Astrocyte (in vitro differentiated cells and primary cell): ENCODE data around the gene SAG. TPM values are rescaled to one million over a fixed set of nuclear protein-coding genes. Genes with fewer than 3 reads are reported as not detected.
"Not testable (repeated sequence)": the region's sequence is repeated elsewhere in the genome, so short reads cannot be mapped to it uniquely, and the experiment has no call there.

Experiments used
- DNase-seq: peaks from one replicate; pipeline ENCODE4 v3.0.0-alpha.2; 2010; ENCODE audit warnings: low read depth
- FAIRE-seq: peaks from 2 replicates; lab custom pipeline; 2011; peaks lifted over from hg19 to GRCh38; lab: Jason Lieb, UNC
- H2AFZ ChIP-seq: 2 replicates; pipeline ENCODE4 v1.6.0; 2012; ENCODE audit warnings: low read depth, low read length, inconsistent platforms
- H3K27ac ChIP-seq: 2 replicates; pipeline ENCODE4 v1.5.1; 2011; ENCODE audit warnings: low read depth, low read length, inconsistent platforms
- H3K27me3 ChIP-seq: 2 replicates; pipeline ENCODE4 v1.6.0; 2011; ENCODE audit warnings: low read length, inconsistent platforms; ENCODE audit not compliant: insufficient read depth
- H3K36me3 ChIP-seq: 2 replicates; pipeline ENCODE4 v1.5.1; 2011; ENCODE audit warnings: low read length, inconsistent platforms; ENCODE audit not compliant: insufficient read depth
- H3K4me1 ChIP-seq: 2 replicates; pipeline ENCODE4 v1.5.1; 2011; ENCODE audit warnings: low read length, inconsistent platforms; ENCODE audit not compliant: insufficient read depth
- H3K4me2 ChIP-seq: 2 replicates; pipeline ENCODE4 v1.6.0; 2012; ENCODE audit warnings: low read length, inconsistent platforms
- H3K4me3 ChIP-seq: 2 replicates; pipeline ENCODE4 v1.5.1; 2011; ENCODE audit warnings: low read depth, mild to moderate bottlenecking, low read length, inconsistent platforms; ENCODE audit not compliant: insufficient read depth
- H3K79me2 ChIP-seq: 2 replicates; pipeline ENCODE4 v1.6.0; 2012; ENCODE audit warnings: mild to moderate bottlenecking, low read length, inconsistent platforms; ENCODE audit not compliant: insufficient read depth
- H3K9ac ChIP-seq: 2 replicates; pipeline ENCODE4 v1.6.0; 2012; ENCODE audit warnings: mild to moderate bottlenecking, low read length, inconsistent platforms
- H3K9me3 ChIP-seq: 2 replicates; pipeline ENCODE4 v1.5.1; 2012; ENCODE audit warnings: low read depth, mild to moderate bottlenecking, low read length, inconsistent platforms; ENCODE audit not compliant: insufficient read depth
- H4K20me1 ChIP-seq: 2 replicates; pipeline ENCODE4 v1.6.0; 2012; ENCODE audit warnings: low read length, inconsistent platforms; ENCODE audit not compliant: insufficient read depth
- H3K27ac Mint-ChIP-seq: one replicate; pipeline ENCODE4 v1.8.0; 2021; ENCODE audit warnings: mild to moderate bottlenecking, mixed read lengths; ENCODE audit not compliant: unreplicated experiment
- H3K27me3 Mint-ChIP-seq: one replicate; pipeline ENCODE4 v1.8.0; 2021; ENCODE audit warnings: low read depth, mixed read lengths; ENCODE audit not compliant: unreplicated experiment
- H3K36me3 Mint-ChIP-seq: one replicate; pipeline ENCODE4 v1.8.0; 2021; ENCODE audit warnings: low read depth, mixed read lengths; ENCODE audit not compliant: unreplicated experiment
- H3K4me1 Mint-ChIP-seq: one replicate; pipeline ENCODE4 v1.8.0; 2021; ENCODE audit warnings: low read depth, mixed read lengths; ENCODE audit not compliant: unreplicated experiment
- H3K4me3 Mint-ChIP-seq: one replicate; pipeline ENCODE4 v1.8.0; 2021; ENCODE audit warnings: mild to moderate bottlenecking, moderate library complexity, mixed read lengths; ENCODE audit not compliant: unreplicated experiment
- H3K9me3 Mint-ChIP-seq: one replicate; pipeline ENCODE4 v1.8.0; 2021; ENCODE audit warnings: mild to moderate bottlenecking, mixed read lengths; ENCODE audit not compliant: unreplicated experiment
- EZH2 ChIP-seq: IDR thresholded peaks from 2 replicates; pipeline ENCODE4 v1.6.1; 2012; ENCODE audit warnings: mild to moderate bottlenecking, low read length, inconsistent platforms; ENCODE audit not compliant: insufficient read depth
- total RNA-seq: library from RNA; stranded (reverse); gene quantifications from 2 replicates; pipeline ENCODE4 v1.2.1, GENCODE V29; 2021
- TF ChIP-seq, protein P1 (sequence below): IDR thresholded peaks from 2 replicates; pipeline ENCODE4 v1.5.1; 2011; ENCODE audit warnings: low read depth, mild to moderate bottlenecking, inconsistent platforms, low read length, moderate library complexity; ENCODE audit not compliant: insufficient read depth

Gene SAG
- total RNA-seq, 1 donor from 2014 or later, result not detected

DNA sequence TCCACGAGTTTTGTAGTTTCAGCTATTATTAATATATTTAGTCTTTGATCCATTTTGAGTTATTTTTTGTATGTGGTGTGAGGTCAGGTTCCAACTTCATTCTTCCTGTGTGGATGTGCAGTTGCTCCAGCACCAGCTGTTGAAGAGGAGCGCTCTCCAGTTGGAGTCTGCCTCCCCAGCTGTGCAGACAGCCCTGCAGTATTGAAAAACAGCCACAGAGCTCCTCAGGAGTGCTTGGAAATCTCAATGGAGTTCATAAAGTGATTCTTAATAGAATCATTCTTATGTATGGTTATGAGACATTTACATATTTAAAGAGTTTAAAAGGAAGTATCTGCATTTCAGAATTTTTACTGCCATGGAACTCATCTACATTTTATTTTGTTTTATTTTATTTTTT is 64.0 kb downstream of the SAG start:
- Histone ChIP-seq H3K4me2 (no peak overlapping the region), H3K4me3 (no peak overlapping the region), H4K20me1 (peaks cover 24% of the 10 kb centered on the region), H3K4me1 (no peaks in the 10 kb centered on the region), H2AFZ (no peak overlapping the region), H3K79me2 (peaks cover 16% of the 10 kb centered on the region), H3K27me3 (no peaks in the 10 kb centered on the region), H3K9me3 (no peaks in the 10 kb centered on the region), H3K36me3 (no peaks in the 10 kb centered on the region), H3K9ac (no peak overlapping the region), H3K27ac (no peak overlapping the region)
- H3K4me1 Mint-ChIP-seq, result peaks cover 2% of the 10 kb centered on the region
- TF ChIP-seq EZH2, result no peak
- TF ChIP-seq, protein P1, sequence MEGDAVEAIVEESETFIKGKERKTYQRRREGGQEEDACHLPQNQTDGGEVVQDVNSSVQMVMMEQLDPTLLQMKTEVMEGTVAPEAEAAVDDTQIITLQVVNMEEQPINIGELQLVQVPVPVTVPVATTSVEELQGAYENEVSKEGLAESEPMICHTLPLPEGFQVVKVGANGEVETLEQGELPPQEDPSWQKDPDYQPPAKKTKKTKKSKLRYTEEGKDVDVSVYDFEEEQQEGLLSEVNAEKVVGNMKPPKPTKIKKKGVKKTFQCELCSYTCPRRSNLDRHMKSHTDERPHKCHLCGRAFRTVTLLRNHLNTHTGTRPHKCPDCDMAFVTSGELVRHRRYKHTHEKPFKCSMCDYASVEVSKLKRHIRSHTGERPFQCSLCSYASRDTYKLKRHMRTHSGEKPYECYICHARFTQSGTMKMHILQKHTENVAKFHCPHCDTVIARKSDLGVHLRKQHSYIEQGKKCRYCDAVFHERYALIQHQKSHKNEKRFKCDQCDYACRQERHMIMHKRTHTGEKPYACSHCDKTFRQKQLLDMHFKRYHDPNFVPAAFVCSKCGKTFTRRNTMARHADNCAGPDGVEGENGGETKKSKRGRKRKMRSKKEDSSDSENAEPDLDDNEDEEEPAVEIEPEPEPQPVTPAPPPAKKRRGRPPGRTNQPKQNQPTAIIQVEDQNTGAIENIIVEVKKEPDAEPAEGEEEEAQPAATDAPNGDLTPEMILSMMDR, result no peak
- no peaks in the 10 kb centered on the region for H3K36me3 Mint-ChIP-seq
- H3K4me3 Mint-ChIP-seq, result no peak overlapping the region
- H3K9me3 Mint-ChIP-seq, result no peaks in the 10 kb centered on the region
- no peaks in the 10 kb centered on the region for H3K27me3 Mint-ChIP-seq
- no peak for DNase-seq
- no peak overlapping the region for H3K27ac Mint-ChIP-seq
- FAIRE-seq, result no peak

DNA sequence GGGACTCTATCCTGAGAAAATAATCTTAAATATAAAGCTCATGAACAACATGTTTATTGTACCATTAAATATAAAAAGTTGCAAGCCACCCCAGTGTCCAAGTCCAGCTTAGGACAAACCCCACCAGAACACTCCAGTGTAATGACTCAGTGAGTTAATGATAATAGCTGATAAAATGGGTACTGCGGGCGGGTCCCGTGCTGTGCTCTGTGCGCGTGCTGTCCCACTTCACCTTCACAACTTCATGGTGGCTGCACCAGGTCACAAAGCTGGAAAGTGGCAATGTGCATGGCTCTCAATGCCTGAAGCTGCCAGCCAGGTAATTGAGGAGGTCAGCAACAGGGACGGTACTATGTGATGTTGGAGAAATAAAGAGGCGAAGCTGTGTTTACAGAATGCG is 65.2 kb downstream of the SAG start:
- Histone ChIP-seq H2AFZ (no peak overlapping the region), H3K27me3 (no peaks in the 10 kb centered on the region), H3K36me3 (no peaks in the 10 kb centered on the region), H3K9ac (no peak overlapping the region), H3K4me2 (no peak overlapping the region), H3K79me2 (peaks cover 16% of the 10 kb centered on the region), H3K4me1 (no peaks in the 10 kb centered on the region), H4K20me1 (peaks cover 24% of the 10 kb centered on the region), H3K9me3 (no peaks in the 10 kb centered on the region), H3K27ac (no peak overlapping the region), H3K4me3 (no peak overlapping the region)
- DNase-seq, result no peak
- no peak for FAIRE-seq
- Mint-ChIP-seq H3K27me3 (no peaks in the 10 kb centered on the region), H3K9me3 (peaks cover 1% of the 10 kb centered on the region), H3K4me3 (no peak overlapping the region), H3K36me3 (no peaks in the 10 kb centered on the region), H3K27ac (no peak overlapping the region), H3K4me1 (peaks cover 2% of the 10 kb centered on the region)
- no peak for TF ChIP-seq EZH2
- TF ChIP-seq, protein P1, result no peak

DNA sequence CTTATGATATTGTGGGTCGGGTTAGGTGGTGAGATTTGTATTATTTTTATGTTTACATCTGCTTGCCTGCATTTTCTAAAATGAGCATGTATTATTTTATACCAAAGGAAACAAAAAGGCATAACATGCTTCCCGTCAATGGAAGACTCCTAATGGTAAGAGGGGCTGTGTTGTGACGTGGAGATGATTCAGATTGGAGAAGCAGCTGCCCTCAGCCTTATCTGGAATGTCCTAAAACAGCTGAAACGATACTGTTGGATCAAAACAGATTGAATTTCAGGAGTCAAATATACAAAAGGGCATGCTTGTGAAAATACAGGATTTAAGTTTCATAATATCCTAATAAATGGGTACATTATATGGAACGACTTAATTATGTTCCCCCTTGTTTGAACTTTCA is 65.7 kb downstream of the SAG start:
- Mint-ChIP-seq H3K36me3 (no peaks in the 10 kb centered on the region), H3K4me3 (no peak overlapping the region), H3K4me1 (peaks cover 2% of the 10 kb centered on the region), H3K27me3 (no peaks in the 10 kb centered on the region), H3K9me3 (peaks cover 1% of the 10 kb centered on the region), H3K27ac (no peak overlapping the region)
- H3K36me3 ChIP-seq, result no peaks in the 10 kb centered on the region
- H4K20me1 ChIP-seq, result peaks cover 24% of the 10 kb centered on the region
- no peaks in the 10 kb centered on the region for H3K27me3 ChIP-seq
- no peak overlapping the region for H3K27ac ChIP-seq
- H3K79me2 ChIP-seq, result peaks cover 16% of the 10 kb centered on the region
- no peak overlapping the region for H2AFZ ChIP-seq
- no peak overlapping the region for H3K9ac ChIP-seq
- no peak overlapping the region for H3K4me2 ChIP-seq
- no peaks in the 10 kb centered on the region for H3K4me1 ChIP-seq
- TF ChIP-seq, protein P1, result no peak
- TF ChIP-seq EZH2, result no peak
- no peaks in the 10 kb centered on the region for H3K9me3 ChIP-seq
- DNase-seq (no peak), FAIRE-seq (no peak)
- no peak overlapping the region for H3K4me3 ChIP-seq

DNA sequence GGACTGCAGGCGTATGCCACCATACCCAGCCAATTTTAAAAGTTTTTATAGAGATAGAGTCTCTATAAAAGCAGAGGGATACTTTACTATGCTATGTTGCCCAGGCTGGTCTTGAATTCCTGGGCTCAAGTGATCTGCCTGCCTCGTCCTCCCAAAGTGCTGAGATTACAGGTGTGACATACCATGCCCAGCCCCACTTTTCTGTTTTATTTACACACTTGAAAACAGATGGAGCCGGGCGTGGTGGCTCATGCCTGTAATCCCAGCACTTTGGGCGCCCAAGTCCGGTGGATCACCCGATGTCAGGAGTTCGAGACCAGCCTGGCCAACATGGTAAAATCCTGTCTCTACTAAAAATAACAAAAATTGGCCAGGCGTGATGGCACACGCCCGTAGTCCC is 67.2 kb downstream of the SAG start:
- H3K4me1 Mint-ChIP-seq, H2AFZ ChIP-seq, H3K4me3 Mint-ChIP-seq, H3K9ac ChIP-seq, H3K9me3 ChIP-seq, H3K9me3 Mint-ChIP-seq, H3K36me3 ChIP-seq, H3K4me2 ChIP-seq, H3K27ac ChIP-seq, H3K36me3 Mint-ChIP-seq, H3K79me2 ChIP-seq, H3K4me3 ChIP-seq, FAIRE-seq, H3K27me3 Mint-ChIP-seq, H3K4me1 ChIP-seq, DNase-seq, H3K27ac Mint-ChIP-seq, H3K27me3 ChIP-seq: not testable (repeated sequence)
- peaks cover 30% of the 10 kb centered on the region for H4K20me1 ChIP-seq
